ENCODE measurements around the gene UBXN11.

UBXN11 gene

DNA sequence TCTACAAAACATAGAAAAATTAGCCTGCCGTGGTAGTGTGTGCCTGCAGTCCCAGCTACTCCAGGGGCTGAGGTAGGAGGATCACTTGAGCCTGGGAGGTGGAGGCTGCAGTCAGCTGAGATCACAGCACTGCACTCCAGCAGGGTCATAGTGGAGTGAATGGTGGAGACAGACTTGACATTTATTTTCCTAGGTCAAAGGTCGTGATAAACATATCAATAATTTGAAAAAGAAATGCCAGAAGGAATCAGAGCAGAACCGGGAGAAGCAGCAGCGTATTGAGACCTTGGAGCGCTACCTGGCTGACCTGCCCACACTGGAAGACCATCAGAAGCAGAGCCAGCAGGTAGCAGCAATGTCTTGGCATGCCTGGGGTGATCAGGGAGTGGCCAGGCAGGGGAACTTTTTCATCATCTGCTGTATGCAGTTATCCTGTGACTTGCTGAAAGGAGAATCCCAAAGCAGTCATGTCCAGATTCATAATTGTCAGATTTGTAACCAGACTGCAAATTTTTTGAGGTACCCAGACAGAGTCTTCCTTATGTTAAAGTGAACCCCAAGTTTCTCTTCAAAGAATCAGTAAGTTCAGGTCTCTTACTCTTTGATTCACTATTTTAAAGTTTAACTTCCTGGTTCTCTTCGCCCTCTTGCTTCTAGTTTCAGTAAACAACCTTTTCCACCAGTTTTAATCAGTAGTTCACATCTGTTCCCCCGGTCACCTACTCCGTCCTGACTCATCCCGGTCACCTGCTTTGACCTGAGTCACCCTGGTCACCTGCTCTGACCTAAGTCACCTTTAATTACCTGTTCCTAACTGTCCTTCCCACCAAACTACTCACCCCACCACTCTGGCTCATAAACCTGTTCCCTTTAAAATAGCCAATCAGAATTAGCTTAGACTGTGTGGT lies 37.9 kb downstream of the UBXN11 start:
- no peak for DNase-seq (ENCODE audit: low read depth in 2 of 2)

DNA sequence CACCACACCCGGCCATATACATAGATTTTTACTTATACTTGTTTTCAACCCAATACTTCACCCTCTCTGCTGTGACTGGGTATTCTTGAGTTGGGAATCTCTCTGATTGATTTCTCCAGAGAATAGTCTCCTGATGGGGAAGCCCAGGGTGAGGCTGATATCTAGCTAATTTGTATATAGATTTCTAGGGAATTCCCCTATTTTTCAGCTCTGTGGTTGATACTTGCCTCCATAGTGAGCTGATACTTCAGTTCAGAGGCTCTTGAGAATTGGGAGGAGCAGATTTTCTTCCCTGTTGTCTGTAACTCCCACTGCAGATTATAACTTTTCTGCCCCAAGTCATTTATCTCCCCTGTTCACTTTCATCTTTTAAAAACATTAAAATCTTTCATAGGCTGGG lies 41.0 kb downstream of the UBXN11 start:
- DNase-seq (ENCODE audit: low read depth in 2 of 2) = no peak

DNA sequence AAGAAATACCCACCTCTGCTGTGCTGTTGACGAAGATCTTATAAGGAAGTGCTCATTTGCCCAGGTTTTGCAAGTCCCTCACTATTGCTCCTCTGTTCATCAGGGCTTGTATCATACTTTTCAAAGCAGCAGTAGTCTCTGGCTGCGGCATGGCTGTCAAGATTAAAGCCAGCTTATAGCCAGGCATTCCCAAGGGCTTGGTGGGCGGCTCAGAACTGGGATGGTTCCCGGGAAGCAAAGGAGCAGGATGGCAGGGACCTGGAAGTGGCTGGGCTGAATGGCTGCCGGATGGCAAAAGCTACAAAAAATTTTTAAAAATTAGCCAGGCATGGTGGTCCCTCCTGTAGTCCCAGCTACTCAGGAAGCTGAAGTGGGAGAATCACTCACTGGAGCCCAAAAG lies 43.2 kb downstream of the UBXN11 start:
- DNase-seq (ENCODE audit: low read depth in 2 of 2) = no peak

DNA sequence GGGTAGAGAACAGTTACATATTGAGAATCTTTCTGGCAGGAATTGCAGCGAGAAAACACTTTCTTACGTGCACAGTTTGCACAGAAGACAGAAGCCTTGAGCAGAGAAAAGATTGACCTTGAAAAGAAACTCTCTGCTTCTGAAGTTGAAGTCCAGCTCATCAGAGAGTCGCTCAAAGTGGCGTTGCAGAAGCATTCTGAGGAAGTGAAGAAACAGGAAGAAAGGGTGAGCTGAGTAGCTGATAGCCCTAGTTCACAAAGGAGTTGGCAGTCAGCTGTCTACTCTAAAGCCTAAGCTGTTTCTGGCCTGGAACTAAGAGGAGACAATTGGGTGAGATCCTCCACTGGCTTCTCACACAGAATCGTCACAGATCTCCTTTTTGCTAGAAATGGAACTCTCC lies 46.9 kb downstream of the UBXN11 start:
- DNase-seq (ENCODE audit: low read depth in 2 of 2) = no peak

DNA sequence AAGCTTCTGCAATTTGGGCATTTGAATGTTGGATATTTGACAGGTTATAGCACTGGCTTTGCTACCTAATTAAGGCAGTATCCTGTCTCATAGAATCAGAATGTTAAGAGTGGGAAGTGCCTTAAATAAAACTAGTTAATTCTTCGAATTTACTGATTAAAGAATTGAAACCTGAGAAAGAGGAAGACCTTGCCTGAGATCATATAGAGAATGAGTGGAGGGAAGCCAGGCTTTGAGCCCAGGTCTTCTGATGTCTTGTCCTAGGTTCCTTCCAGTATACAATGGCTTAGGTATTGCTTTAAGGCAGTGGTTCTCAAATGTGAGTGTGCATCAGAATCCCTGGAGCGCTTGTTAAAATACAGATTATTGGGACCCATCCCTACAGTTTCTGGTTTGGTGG lies 47.4 kb downstream of the UBXN11 start:
- DNase-seq (ENCODE audit: low read depth in 2 of 2) = no peak

DNA sequence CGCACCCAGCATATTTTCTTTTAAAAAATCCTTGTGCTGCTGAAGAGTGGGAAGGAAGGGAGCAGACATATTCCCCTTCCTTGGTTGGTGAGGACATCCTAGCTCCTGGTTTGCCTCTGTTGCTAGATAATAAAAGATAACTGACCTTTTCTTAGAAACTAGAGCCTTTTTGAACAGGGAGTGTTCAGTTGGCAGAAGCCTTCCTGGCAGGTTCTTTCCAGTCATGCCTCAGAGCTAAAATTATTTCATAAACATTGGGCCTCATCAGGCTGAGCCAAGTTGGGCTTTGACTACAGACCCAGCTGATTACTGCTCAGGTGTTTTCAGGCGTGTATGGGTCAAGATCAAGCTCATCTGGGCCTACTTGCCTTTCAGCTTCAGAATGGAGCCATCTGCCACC lies 49.2 kb downstream of the UBXN11 start:
- no peak for DNase-seq (ENCODE audit: low read depth in 2 of 2)

DNA sequence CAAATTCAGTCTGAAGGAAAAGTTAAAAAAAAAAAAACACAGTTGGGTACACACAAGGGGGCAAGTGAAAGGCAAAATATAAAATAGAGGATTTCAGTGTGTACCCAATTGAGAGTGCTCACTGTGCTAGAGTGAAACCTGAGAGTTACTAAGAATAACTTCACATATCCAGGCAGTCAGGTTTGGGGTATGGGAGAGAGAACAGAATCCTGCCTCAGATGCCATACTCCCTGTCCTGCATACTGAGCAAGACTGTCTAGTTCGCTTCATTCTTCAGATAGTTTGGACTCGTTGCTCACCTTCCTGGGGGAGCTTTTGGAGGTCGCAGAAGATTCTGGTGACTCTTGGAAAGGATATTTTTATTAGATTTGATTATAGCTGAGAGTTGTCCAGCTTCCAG lies 52.0 kb downstream of the UBXN11 start:
- no peak for DNase-seq (ENCODE audit: low read depth in 2 of 2)

DNA sequence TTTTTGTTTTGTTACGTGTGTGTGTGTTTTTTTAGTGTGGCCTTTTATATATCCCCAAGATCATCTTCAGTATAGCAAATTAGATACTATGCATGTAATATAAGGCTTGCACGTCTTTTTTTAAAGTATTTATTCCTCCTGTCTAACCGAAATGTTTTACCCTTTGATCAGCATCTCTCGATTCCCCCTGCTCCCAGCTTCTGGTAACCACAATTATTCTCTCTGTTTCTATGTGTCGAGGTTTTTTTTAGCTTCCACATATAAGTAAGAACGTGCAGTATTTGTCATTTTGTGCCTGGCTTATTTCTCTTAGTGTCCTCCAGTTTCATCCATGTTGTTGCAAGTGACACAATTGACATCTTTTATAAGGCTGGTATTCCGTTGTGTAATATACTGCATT lies 53.7 kb downstream of the UBXN11 start:
- DNase-seq (ENCODE audit: low read depth in 2 of 2) = no peak

DNA sequence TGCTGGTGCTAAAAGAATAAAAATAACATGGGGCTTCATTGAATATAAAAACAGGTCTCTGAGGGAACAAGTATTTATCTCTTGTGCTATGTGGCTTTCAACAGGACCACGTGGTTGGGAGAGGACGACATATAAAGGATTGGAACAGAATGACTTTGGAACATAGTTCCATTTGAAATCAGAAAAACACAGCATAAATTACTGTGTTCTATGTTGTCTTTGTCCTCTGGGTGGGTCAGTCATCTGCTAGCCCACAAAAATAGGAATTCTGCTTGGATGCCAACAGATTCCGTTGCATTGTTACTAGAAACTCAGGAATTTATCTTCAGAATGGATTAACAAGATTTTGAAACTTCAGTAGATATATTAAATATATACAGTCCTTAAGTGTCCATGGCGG lies 66.5 kb downstream of the UBXN11 start:
- DNase-seq (ENCODE audit: low read depth in 2 of 2) = no peak

DNA sequence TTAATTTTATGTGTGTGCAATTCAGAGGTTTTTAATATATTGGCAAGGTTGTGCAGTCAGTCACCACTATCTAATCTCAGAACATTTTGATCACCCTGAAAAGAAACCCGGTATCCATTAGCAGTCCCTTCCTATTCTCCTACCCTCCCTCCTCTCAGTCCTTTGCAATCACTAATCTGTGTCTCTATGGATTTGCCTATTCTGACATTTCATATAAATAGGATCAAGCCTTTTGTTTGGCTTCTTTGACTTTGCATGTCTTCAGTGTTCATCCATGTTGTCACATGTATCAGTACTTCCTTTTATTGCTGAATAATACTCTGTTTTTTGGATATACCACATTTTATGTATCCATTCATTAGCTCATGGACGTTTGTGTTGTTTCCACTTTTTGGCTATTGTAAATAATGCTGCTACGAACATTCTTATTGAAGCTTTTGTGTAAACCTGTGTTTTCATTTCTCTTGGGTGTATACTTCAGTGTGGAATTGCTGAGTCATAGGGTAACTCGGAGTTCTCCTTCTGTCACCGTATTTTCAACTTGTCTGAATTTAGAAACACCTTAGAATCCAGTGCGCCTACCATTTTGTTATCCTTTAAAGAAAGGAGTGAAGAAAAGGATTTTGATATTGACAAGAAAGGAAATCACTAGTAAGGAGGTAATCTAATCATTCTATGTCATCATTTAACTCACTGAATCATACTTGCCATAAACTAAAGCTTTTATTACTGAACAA lies 69.0 kb downstream of the UBXN11 start:
- DNase-seq (ENCODE audit: low read depth in 2 of 2) = no peak

DNA sequence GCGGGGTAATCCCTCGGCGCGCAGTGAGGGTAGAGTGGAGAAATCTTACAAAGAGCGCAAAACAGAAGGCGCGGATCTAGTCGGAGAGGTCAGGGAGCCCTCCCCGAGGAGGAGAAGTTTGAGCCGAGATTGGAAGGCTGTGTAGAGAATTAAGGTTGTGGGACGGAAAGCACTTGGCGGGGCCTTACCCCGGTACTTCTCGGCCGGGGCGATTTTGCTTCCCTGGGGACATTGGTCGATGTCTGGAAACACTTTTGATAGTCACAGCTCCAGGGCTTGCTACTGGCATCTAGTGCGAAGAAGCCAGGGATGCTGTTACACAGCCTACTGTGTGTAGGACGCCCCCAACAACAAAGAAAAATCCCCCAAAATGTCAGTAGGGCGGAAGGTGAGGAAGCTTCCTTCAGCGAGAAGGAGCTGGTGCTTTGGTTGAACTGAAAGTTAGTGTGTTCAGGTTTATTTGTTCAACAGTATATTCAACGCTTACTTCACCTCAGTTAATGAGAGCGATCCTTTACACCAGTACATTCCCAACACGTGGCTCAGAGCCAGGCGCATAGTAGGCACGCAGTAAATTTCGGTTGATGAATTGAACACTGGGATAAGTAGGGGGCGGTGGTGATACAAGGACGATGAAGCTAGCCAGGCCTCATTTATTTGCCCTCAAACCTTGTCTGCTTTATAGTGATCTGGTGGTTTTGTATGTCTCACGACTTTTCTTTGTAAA lies 71.6 kb downstream of the UBXN11 start:
- DNase-seq (ENCODE audit: low read depth in 2 of 2) = peak in 1 of 2 donors; percentile 2

DNA sequence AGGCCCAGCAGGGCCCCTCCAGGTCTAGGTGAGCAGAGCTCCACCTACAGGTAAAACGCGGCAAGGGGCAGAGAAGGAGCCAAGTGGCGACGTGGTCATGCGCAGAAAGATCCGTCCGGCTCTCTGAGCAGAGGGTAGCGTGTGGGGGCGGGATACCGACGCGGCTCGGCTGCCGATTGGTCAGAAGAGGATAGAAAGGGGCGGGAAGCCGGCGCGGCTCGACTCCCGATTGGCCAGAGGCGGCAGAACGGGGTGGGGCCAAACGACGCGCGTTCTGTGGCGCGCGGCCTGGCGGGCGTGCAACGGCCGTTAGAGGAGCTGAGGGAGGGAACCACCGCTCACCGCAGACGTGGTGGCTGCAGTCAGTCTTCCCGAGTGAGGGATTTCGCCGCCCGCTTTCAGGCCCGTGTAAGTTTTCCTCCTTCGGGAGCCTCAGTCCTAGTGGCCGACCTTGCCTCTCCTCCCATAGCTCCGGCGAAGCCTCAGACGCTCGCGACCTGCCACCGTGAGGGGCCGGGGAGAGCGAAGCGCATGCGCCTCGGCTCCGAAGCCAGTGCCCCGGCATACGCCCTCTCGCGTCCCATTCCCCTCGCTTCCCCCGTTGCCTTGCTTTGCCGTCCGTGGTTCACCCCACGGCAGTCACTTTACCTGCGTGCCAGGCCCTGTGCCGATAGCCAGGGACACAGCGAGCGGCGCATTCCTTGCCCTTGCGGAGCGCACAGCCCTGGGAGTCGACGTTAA lies 72.4 kb downstream of the UBXN11 start, which contains the start of gene CEP85:
CEP85 (plus strand) TSS at position 298 of the 741 bp plus-strand sequence. CDS start 5,584 bp downstream, outside the sequence.
- peak; percentile 97 to 98 for DNase-seq (ENCODE audit: low read depth in 2 of 2)
